ENCODE results near the gene LSMEM2. TPM values are rescaled to one million over a fixed set of nuclear protein-coding genes. Genes with fewer than 3 reads are reported as not detected.

The LSMEM2 gene
- total RNA-seq, 2 donors from 2014 or later, result not detected

DNA sequence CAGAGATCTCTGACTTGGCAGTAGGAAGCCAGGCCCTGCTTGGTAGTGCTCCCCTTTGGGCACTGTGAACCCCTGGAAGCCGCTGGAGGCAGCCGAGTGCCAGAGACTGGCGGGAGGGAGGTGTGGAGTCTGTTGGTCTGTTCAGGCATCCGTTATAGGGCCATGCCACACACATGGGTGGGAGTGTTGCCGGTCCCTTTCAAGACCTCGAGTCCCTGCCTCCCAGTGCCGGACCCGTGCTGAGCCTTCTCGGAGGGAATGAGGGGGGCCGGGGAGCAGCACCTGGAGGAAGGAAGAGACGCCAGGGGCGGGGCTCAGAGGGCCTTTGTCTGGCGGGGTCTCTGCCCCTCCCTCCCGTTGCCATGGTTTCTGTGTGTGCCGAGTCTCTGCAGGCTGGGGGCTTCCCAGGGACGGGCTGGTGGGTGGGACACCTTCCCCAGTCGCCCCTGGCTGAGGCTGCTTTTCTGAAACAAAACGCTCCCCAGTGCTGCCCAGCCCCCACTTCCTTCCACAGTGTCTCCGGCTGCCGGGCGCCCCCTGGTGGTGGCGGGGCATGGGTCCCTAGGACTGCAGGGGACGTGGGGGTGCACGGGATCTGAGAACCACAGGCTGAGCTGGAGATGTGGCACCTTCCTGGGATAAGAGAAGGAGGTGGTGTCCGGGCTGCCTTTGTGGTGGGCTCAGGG, 32.9 kb upstream of the LSMEM2 start:
- TF ChIP-seq CTCF (IDR thresholded peaks at IDR 0.05), result peak; percentile 97
- H3K36me3 ChIP-seq, result peaks cover 2% of the 10 kb centered on the region
- no peaks in the 10 kb centered on the region for H3K9me3 ChIP-seq
- no peaks in the 10 kb centered on the region for H3K27me3 ChIP-seq (replicated peaks; ENCODE audit: insufficient read depth)
- H3K4me3 ChIP-seq, result peak overlapping the region; percentile 64
- H3K27ac ChIP-seq, result peak overlapping the region; percentile 65 to 89
- DNase-seq (ENCODE audit: low spot score) (peak; percentile 77), ATAC-seq (ENCODE audit: insufficient number of reproducible peaks, low FRiP score, low read depth) (peak; percentile 54)
- peaks cover 89 to 100% of the 10 kb centered on the region in 2 donors for H3K4me1 ChIP-seq (ENCODE audit: control insufficient read depth in 1 of 2, low read depth in 2 of 2)

DNA sequence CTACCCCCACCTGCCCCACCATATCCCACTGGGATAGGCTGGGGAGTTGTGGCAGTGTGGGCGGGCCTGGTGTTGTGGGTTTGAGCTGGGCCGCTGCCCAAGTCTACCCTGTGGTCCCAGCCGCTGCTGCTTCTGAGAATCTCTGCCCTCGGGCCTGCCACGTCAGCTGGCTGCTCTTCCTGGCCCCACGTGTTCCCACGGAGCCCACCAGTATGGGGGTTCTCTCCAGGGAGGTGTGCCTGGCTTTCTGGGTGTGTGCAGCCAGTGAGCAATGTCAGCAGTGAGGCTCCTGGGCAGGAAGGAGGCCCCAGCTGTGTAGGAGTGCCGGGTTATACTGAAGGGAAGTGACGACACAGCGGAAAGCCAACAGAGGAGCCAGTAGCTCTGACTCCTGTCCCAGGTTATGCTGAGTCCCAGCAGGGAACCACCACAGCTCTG, 32.4 kb upstream of the LSMEM2 start:
- H3K27me3 ChIP-seq (replicated peaks; ENCODE audit: insufficient read depth), result no peaks in the 10 kb centered on the region
- peak; percentile 3 for TF ChIP-seq CTCF (IDR thresholded peaks at IDR 0.05)
- H3K27ac ChIP-seq, result peak overlapping the region; percentile 65 to 89
- peaks cover 89 to 100% of the 10 kb centered on the region in 2 donors for H3K4me1 ChIP-seq (ENCODE audit: control insufficient read depth in 1 of 2, low read depth in 2 of 2)
- DNase-seq (ENCODE audit: low spot score) (no peak), ATAC-seq (ENCODE audit: insufficient number of reproducible peaks, low FRiP score, low read depth) (peak; percentile 22)
- no peaks in the 10 kb centered on the region for H3K9me3 ChIP-seq
- H3K36me3 ChIP-seq, result peaks cover 2% of the 10 kb centered on the region
- H3K4me3 ChIP-seq, result peak overlapping the region; percentile 64

DNA sequence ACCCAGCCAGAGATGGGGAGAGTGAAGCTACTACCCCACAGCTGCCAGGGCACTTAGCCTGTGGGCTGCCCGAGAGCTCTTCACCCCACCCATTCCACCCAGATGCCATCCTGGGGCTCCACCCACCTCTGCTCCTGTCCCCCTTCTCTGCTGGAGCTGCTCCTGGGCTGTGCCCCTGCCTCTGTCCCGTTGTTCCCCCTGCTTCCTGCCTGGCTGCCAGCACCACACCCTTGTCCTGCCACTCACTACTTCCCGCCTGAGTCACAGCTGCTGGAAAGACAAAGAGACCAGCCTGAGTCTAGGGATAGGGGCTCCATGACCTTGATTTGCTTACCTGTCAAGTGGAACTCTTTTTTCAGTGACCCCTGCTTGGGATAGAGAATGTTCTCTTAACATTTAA, 30.5 kb upstream of the LSMEM2 start:
- DNase-seq (ENCODE audit: low spot score), result no peak
- no peaks in the 10 kb centered on the region for H3K27me3 ChIP-seq (replicated peaks; ENCODE audit: insufficient read depth)
- H3K27ac ChIP-seq, result peak overlapping the region; percentile 71 to 89
- H3K4me3 ChIP-seq, result peak overlapping the region; percentile 30
- no peak for ATAC-seq (ENCODE audit: insufficient number of reproducible peaks, low FRiP score, low read depth)
- H3K36me3 ChIP-seq, result peaks cover 17% of the 10 kb centered on the region
- no peak for TF ChIP-seq CTCF (IDR thresholded peaks at IDR 0.05)
- peaks cover 74 to 85% of the 10 kb centered on the region in 2 donors for H3K4me1 ChIP-seq (ENCODE audit: control insufficient read depth in 1 of 2, low read depth in 2 of 2)
- no peaks in the 10 kb centered on the region for H3K9me3 ChIP-seq

DNA sequence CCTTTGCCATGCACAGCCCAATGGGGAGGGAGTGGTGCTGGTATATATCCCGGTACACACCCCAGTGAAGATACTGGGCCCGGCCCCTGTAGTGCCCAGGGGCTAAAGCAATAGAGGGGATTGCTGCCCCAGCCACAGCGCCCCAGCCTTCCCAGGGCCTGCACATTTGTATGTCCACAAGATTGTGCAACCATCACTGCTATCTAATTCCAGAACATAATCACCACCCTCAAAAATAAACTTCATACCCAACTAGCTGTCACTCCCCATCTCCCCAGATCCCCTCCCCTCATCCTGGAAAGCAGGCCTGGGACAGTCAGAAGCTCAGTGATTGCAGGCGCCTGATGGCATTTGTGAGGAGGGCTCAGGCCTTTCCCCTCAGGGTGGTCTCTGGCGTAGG, 29.4 kb upstream of the LSMEM2 start:
- H3K27me3 ChIP-seq (replicated peaks; ENCODE audit: insufficient read depth), result no peaks in the 10 kb centered on the region
- ATAC-seq (ENCODE audit: insufficient number of reproducible peaks, low FRiP score, low read depth) (no peak), DNase-seq (ENCODE audit: low spot score) (no peak)
- peak overlapping the region; percentile 71 to 89 for H3K27ac ChIP-seq
- no peaks in the 10 kb centered on the region for H3K9me3 ChIP-seq
- no peak overlapping the region for H3K4me3 ChIP-seq
- peaks cover 20% of the 10 kb centered on the region for H3K36me3 ChIP-seq
- H3K4me1 ChIP-seq (ENCODE audit: control insufficient read depth in 1 of 2, low read depth in 2 of 2), result peaks cover 69 to 78% of the 10 kb centered on the region in 2 donors
- TF ChIP-seq CTCF (IDR thresholded peaks at IDR 0.05), result no peak

DNA sequence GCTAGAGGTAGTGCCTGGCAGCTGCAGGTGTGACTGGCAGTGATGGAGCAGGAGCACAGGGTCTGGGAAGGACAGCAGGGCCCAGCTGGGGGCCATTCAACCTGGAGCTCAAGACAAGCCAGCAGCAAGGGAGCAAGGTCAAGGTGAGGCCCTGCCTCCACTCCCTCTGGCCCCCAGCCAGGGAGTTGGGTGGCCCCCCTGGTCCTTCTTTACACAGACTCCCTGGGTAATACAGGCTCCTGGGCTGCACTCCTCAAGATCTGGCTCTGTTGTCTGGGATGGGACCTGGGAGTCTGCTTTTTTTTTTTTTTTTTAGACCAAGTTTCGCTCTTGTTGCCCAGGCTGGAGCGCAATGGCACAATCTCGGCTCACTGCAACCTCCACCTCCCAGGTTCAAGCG, 28.4 kb upstream of the LSMEM2 start:
- TF ChIP-seq CTCF (IDR thresholded peaks at IDR 0.05), result no peak
- Histone ChIP-seq H3K27ac (peak overlapping the region; percentile 71 to 89), H3K36me3 (peaks cover 23% of the 10 kb centered on the region), H3K4me3 (no peak overlapping the region), H3K9me3 (no peaks in the 10 kb centered on the region), H3K4me1 (ENCODE audit: control insufficient read depth in 1 of 2, low read depth in 2 of 2) (peaks cover 71 to 78% of the 10 kb centered on the region in 2 donors), H3K27me3 (replicated peaks; ENCODE audit: insufficient read depth) (no peaks in the 10 kb centered on the region)
- no peak for DNase-seq (ENCODE audit: low spot score)
- ATAC-seq (ENCODE audit: insufficient number of reproducible peaks, low FRiP score, low read depth), result no peak

Data from thoracic aorta (tissue), 2 donors.